ENCODE measurements around the gene LRRTM4. TPM values are rescaled to one million over a fixed set of nuclear protein-coding genes. Genes with fewer than 3 reads are reported as not detected.

LRRTM4 gene
- polyA plus RNA-seq, 1 donor (not counting 4 experiments of a cell fraction or from before 2014, with no cell fraction given): not detected

- no peaks in the 10 kb centered on the region for H3K4me1 ChIP-seq (ENCODE audit: control insufficient read depth, extremely low read depth, insufficient read depth, low read length)
- TF ChIP-seq EZH2 (IDR thresholded peaks at IDR 0.05; ENCODE audit: low read length): no peak
- TF ChIP-seq CTCF (optimal IDR thresholded peaks at IDR 0.05 in 1 of 3, IDR thresholded peaks at IDR 0.05 in 1 of 3, conservative IDR thresholded peaks at IDR 0.05 in 1 of 3; ENCODE audit: extremely low read depth in 1 of 3, insufficient read depth in 2 of 3, low read length in 3 of 3): no peak
- H4K20me1 ChIP-seq (ENCODE audit: control insufficient read depth, extremely low read depth, insufficient read depth, low read length): no peaks in the 10 kb centered on the region
- no peak overlapping the region for H3K4me3 ChIP-seq (ENCODE audit: control insufficient read depth in 2 of 3, extremely low read depth in 1 of 3, insufficient read depth in 2 of 3, low read depth in 1 of 3, low read length in 3 of 3)
- no peaks in the 10 kb centered on the region for H3K36me3 ChIP-seq (ENCODE audit: control insufficient read depth in 2 of 2, extremely low read depth in 1 of 2, insufficient read depth in 2 of 2, low read length in 2 of 2)
- H3K9ac ChIP-seq (ENCODE audit: control insufficient read depth, extremely low read depth, insufficient read depth, low read length): no peak overlapping the region
- H3K9me1 ChIP-seq (ENCODE audit: control insufficient read depth, extremely low read depth, insufficient read depth, low read length): no peaks in the 10 kb centered on the region
- DNase-seq (ENCODE audit: low read depth, low spot score) (no peak), FAIRE-seq (no peak)
- no peak overlapping the region for H3K4me2 ChIP-seq (ENCODE audit: control insufficient read depth, extremely low read depth, insufficient read depth, low read depth, low read length)
- no peaks in the 10 kb centered on the region for H3K27me3 ChIP-seq (ENCODE audit: control insufficient read depth, extremely low read depth, insufficient read depth, low read length)
- dilution Hi-C loops (cut with MboI; ENCODE audit: extremely low pct_ligation_motif_present, low sequenced_read_pairs): no loop called here
- no peaks in the 10 kb centered on the region for H3K79me2 ChIP-seq (ENCODE audit: control insufficient read depth, insufficient read depth, low read length)
- H3K9me3 ChIP-seq (ENCODE audit: control insufficient read depth, low read depth, low read length): no peaks in the 10 kb centered on the region
- H3K27ac ChIP-seq (ENCODE audit: control insufficient read depth, insufficient read depth, low read length): no peak overlapping the region
- H2AFZ ChIP-seq (ENCODE audit: control insufficient read depth, low read length): no peak overlapping the region
Measured at GRCh38 chr2:77518311-77518710, 3.9 kb downstream of the LRRTM4 start.

- no peak for TF ChIP-seq EZH2 (IDR thresholded peaks at IDR 0.05; ENCODE audit: low read length)
- no peak for TF ChIP-seq CTCF (optimal IDR thresholded peaks at IDR 0.05 in 1 of 3, IDR thresholded peaks at IDR 0.05 in 1 of 3, conservative IDR thresholded peaks at IDR 0.05 in 1 of 3; ENCODE audit: extremely low read depth in 1 of 3, insufficient read depth in 2 of 3, low read length in 3 of 3)
- Histone ChIP-seq H4K20me1 (ENCODE audit: control insufficient read depth, extremely low read depth, insufficient read depth, low read length) (no peaks in the 10 kb centered on the region), H3K36me3 (ENCODE audit: control insufficient read depth in 2 of 2, extremely low read depth in 1 of 2, insufficient read depth in 2 of 2, low read length in 2 of 2) (no peaks in the 10 kb centered on the region), H2AFZ (ENCODE audit: control insufficient read depth, low read length) (no peak overlapping the region), H3K9ac (ENCODE audit: control insufficient read depth, extremely low read depth, insufficient read depth, low read length) (no peak overlapping the region), H3K79me2 (ENCODE audit: control insufficient read depth, insufficient read depth, low read length) (no peaks in the 10 kb centered on the region), H3K4me3 (ENCODE audit: control insufficient read depth in 2 of 3, extremely low read depth in 1 of 3, insufficient read depth in 2 of 3, low read depth in 1 of 3, low read length in 3 of 3) (no peak overlapping the region), H3K4me2 (ENCODE audit: control insufficient read depth, extremely low read depth, insufficient read depth, low read depth, low read length) (no peak overlapping the region), H3K27me3 (ENCODE audit: control insufficient read depth, extremely low read depth, insufficient read depth, low read length) (no peaks in the 10 kb centered on the region), H3K27ac (ENCODE audit: control insufficient read depth, insufficient read depth, low read length) (no peak overlapping the region), H3K9me3 (ENCODE audit: control insufficient read depth, low read depth, low read length) (no peaks in the 10 kb centered on the region), H3K4me1 (ENCODE audit: control insufficient read depth, extremely low read depth, insufficient read depth, low read length) (no peaks in the 10 kb centered on the region), H3K9me1 (ENCODE audit: control insufficient read depth, extremely low read depth, insufficient read depth, low read length) (no peaks in the 10 kb centered on the region)
- DNase-seq (ENCODE audit: low read depth, low spot score) (no peak), FAIRE-seq (no peak)
- dilution Hi-C loops (cut with MboI; ENCODE audit: extremely low pct_ligation_motif_present, low sequenced_read_pairs): no loop called here
Measured at GRCh38 chr2:77513191-77513590, 9.0 kb downstream of the LRRTM4 start.
